EL (cell line): ENCODE measurements around the gene MMP21.

Experiments used
- DNase-seq: peaks from one replicate; pipeline ENCODE4 v3.0.0-alpha.2; 2016

The MMP21 gene

GRCh38 chr10:125792342-125793300, 17.0 kb upstream of the MMP21 start:
- no peak for DNase-seq

- DNase-seq, result no peak
Observed at GRCh38 chr10:125788156-125789034, 12.8 kb upstream of the MMP21 start.

GRCh38 chr10:125785791-125786190, 10.2 kb upstream of the MMP21 start:
- no peak for DNase-seq

- DNase-seq, result no peak
Observed at GRCh38 chr10:125783957-125784356, 8.3 kb upstream of the MMP21 start.

GRCh38 chr10:125783408-125783807, 7.8 kb upstream of the MMP21 start:
- no peak for DNase-seq

- DNase-seq, result no peak
Observed at GRCh38 chr10:125782616-125783015, 7.0 kb upstream of the MMP21 start.

GRCh38 chr10:125782054-125782453, 6.4 kb upstream of the MMP21 start:
- DNase-seq, result no peak

GRCh38 chr10:125781374-125781773, 5.8 kb upstream of the MMP21 start:
- DNase-seq, result no peak

GRCh38 chr10:125779403-125780327, 4.0 kb upstream of the MMP21 start:
- DNase-seq, result no peak

GRCh38 chr10:125778556-125778955, 2.9 kb upstream of the MMP21 start:
- DNase-seq, result no peak

GRCh38 chr10:125777806-125778205, 2.2 kb upstream of the MMP21 start:
- no peak for DNase-seq

GRCh38 chr10:125774581-125775191, 935 bp downstream of the MMP21 start:
- no peak for DNase-seq

GRCh38 chr10:125773687-125774543, 1.7 kb downstream of the MMP21 start:
- no peak for DNase-seq

GRCh38 chr10:125772864-125773180, 2.8 kb downstream of the MMP21 start:
- no peak for DNase-seq

- no peak for DNase-seq
Observed at GRCh38 chr10:125772112-125772863, 3.3 kb downstream of the MMP21 start.

- DNase-seq, result no peak
Observed at GRCh38 chr10:125770844-125771243, 4.8 kb downstream of the MMP21 start.

- no peak for DNase-seq
Observed at GRCh38 chr10:125769175-125769574, 6.4 kb downstream of the MMP21 start.

GRCh38 chr10:125768219-125768855, 7.3 kb downstream of the MMP21 start:
- DNase-seq, result no peak

GRCh38 chr10:125766511-125766910, 9.1 kb downstream of the MMP21 start:
- DNase-seq, result no peak

GRCh38 chr10:125765835-125766234, 9.8 kb downstream of the MMP21 start:
- no peak for DNase-seq
